Measurements from ENCODE around the gene IRAK3.

GRCh38 chr12:66141299-66141698 is 47.7 kb upstream of the IRAK3 start:
- TF ChIP-seq POLR2AphosphoS5 (IDR thresholded peaks at IDR 0.05): no peak
- TF ChIP-seq, protein P1, sequence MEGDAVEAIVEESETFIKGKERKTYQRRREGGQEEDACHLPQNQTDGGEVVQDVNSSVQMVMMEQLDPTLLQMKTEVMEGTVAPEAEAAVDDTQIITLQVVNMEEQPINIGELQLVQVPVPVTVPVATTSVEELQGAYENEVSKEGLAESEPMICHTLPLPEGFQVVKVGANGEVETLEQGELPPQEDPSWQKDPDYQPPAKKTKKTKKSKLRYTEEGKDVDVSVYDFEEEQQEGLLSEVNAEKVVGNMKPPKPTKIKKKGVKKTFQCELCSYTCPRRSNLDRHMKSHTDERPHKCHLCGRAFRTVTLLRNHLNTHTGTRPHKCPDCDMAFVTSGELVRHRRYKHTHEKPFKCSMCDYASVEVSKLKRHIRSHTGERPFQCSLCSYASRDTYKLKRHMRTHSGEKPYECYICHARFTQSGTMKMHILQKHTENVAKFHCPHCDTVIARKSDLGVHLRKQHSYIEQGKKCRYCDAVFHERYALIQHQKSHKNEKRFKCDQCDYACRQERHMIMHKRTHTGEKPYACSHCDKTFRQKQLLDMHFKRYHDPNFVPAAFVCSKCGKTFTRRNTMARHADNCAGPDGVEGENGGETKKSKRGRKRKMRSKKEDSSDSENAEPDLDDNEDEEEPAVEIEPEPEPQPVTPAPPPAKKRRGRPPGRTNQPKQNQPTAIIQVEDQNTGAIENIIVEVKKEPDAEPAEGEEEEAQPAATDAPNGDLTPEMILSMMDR (IDR thresholded peaks at IDR 0.05): no peak

Data from gastroesophageal sphincter (tissue), 3 donors.